C4-2B (cell line): Measurements from ENCODE around the gene AFDN.

Experiments
- CTCF ChIP-seq: fragments of 450-650 bp; conservative IDR thresholded peaks from 2 replicates; pipeline ENCODE4 v1.5.1; 2017; ENCODE audit warnings: mild to moderate bottlenecking
- ZFX ChIP-seq: fragments of 450-650 bp; IDR thresholded peaks from 2 replicates; pipeline ENCODE4 v1.6.1; 2017

DNA sequence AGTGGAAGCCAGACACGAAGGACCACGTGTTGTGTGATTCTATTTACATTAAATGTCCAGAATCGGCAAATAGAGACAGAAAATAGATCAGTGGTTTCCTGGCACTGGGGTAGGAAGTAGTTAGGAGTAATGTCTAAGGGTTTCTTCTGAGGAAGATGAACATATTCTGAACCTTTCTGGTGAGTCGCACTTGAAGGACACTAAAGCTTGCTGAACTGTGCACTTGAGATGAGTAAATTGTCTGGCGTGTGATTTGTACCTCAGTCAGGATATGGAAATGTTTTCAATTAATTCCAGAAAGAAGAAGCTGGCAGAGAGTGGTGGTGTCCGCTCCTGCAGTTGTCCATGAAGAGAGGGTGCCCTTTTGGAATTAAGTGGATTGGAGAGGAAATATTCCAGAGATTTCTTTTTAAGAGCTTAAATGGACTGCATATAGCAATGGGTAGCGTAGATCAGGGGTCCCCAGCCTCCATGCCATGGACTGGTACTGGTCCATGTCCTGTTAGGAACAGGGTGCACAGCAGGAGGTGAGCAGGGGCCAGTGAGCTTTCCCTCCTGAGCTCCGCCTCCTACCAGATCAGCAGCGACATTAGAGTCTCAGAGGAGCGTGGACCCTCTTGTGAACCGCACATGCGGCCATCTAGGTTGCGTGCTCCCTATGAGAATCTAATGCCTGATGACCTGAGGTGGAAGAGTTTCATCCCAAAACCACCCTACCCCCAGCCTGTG lies 158.3 kb downstream of the AFDN start:
- TF ChIP-seq CTCF (no peak), ZFX (no peak)
